GM12872 (cell line): Measurements from ENCODE around the gene DCAF11.

Experiments
- TF ChIP-seq, protein P1 (sequence below): IDR thresholded peaks from 3 replicates; pipeline ENCODE4 v1.5.1; 2011; ENCODE audit warnings: low read depth, mild to moderate bottlenecking, low read length, moderate library complexity; ENCODE audit not compliant: insufficient read depth

Gene DCAF11

DNA sequence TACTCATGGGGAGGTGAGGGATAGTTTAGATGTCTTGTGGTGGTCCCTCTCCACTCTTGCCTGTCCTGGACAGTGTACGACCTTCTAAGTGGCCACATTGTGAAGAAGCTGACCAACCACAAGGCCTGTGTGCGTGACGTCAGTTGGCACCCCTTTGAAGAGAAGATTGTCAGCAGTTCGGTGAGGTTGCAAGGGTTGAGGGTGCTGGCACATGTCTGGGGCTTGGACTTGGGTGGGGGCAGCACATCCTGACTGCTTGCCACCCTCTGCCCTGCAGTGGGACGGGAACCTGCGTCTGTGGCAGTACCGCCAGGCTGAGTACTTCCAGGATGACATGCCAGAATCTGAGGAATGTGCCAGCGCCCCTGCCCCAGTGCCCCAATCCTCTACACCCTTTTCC, 8.3 kb downstream of the DCAF11 start:
- TF ChIP-seq, protein P1, sequence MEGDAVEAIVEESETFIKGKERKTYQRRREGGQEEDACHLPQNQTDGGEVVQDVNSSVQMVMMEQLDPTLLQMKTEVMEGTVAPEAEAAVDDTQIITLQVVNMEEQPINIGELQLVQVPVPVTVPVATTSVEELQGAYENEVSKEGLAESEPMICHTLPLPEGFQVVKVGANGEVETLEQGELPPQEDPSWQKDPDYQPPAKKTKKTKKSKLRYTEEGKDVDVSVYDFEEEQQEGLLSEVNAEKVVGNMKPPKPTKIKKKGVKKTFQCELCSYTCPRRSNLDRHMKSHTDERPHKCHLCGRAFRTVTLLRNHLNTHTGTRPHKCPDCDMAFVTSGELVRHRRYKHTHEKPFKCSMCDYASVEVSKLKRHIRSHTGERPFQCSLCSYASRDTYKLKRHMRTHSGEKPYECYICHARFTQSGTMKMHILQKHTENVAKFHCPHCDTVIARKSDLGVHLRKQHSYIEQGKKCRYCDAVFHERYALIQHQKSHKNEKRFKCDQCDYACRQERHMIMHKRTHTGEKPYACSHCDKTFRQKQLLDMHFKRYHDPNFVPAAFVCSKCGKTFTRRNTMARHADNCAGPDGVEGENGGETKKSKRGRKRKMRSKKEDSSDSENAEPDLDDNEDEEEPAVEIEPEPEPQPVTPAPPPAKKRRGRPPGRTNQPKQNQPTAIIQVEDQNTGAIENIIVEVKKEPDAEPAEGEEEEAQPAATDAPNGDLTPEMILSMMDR = no peak

DNA sequence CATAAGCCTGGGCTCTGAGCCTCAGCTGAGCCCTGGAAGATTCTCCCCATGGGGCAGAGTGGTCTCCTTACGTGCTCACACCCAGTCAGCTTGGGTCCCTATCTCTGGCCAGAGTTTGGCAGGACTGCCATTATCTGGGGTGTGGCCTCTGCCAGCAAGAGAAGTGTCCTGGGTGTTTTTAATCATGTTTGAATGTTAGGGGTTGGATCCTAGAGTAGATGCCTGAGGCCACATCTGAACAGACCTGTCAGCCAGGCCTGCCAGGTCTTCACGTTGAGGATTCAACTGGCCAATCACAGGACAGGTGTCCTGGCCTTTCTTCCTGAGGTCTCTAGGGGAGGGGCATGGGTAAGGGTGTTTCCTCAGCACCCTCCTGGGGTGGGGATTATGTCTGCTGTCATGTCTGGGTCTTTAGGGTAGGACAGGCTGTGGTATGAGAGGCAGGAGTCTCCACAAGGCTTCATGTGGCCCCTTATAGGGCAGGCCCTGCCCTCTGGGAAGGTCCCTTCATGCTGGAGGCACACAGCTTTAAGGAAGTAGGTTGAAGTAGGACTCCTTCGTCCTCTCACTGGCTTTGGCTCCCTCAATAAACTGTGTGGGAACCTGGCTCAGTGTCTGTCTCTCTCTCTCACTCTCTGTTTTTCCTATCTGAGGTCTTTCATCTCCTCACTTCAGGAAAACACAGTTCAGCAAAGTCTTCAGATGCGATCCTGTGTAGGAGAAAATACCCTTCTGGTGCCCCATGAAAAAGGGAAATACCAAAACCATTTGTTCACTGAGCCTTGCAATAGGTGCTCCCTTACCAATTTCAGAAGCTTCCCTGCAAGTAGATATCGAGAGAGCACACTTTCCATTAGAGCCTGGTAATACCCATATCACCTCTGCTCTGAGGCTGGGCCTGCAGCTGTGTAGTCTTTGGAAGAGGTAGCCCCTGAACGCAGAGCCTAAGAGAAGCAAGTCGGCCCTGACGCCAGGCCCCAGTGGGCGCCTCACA, 9.1 kb downstream of the DCAF11 start:
- TF ChIP-seq, protein P1 = no peak

DNA sequence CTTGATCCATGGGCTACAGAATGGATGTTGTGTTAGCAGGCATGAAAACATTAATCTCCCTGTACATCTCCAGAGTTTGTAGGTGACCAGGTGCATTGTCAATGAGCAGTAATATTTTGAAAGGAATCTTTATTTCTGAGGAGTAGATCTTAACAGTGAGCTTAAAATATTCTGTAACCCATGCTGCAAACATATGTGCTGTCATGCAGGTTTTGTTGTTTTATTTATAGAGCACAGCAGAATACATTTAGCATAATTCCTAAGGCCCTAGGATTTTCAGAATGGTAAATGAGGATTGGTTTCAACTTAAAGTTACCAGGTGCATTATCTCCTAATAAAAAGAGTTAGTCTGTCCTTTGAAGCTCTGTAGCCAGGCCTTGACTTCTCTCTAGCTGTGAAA, 12.4 kb downstream of the DCAF11 start:
- TF ChIP-seq, protein P1 = no peak

DNA sequence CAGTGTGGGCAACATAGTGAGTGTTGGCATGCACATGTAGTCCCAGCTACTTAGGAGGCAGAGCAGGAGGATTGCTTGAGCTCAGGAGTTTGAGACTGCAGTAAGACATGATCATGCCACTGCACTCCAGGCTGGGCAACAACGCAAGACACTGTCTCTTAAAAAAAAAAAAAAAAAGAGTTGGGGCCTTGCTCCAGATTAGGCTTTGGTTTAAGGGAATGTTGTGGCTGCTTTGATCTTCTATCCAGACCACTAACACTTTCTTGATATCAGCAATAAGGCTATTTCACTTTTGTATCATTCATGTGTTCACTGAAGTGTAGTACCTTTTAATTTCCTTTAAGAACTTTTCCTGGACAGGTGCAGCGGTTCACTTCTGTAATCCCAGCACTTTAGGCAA, 13.1 kb downstream of the DCAF11 start:
- TF ChIP-seq, protein P1 = no peak

- TF ChIP-seq, protein P1 = no peak
These were observed 14.9 kb downstream of the DCAF11 start for GRCh38 chr14:24129410-24129998.

DNA sequence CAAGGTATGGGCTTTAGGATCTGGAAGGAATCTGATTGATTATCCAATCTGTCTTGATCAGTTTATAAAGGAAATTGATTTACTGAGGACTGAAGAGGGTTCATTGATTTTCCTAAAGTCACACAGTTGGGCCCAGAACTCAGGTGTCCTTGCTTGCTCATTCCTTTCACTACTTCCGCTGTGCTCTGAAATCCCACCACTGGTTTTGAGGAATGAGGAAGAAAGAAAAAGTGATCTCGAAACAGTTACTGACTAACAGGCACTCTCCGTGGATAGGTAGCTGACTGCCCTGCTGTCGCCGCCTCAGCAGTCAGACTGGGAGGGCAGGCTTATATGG, 15.8 kb downstream of the DCAF11 start, which contains the start of gene FITM1:
Gene FITM1, plus strand, starts transcription at position 280 of the 337 bp plus-strand sequence. CDS start 905 bp downstream, outside the sequence.
- TF ChIP-seq, protein P1 = no peak

GRCh38 chr14:24130717-24131548, 16.4 kb downstream of the DCAF11 start:
- TF ChIP-seq, protein P1 = no peak
